ENCODE measurements around the gene CBLN4.

Gene CBLN4

GRCh38 chr20:55947701-55948100 lies 57.6 kb downstream of the CBLN4 start:
- Histone ChIP-seq H3K9ac (ENCODE audit: low read depth in 1 of 2, low read length in 2 of 2) (no peak overlapping the region), H3K27ac (ENCODE audit: low read depth in 2 of 2, low read length in 2 of 2) (no peak overlapping the region)

More at GRCh38 chr20:55947701-55948100, 57.6 kb downstream of the CBLN4 start:
- H3K36me3 ChIP-seq (ENCODE audit: control insufficient read depth in 2 of 2, insufficient read depth in 2 of 2, low read length in 2 of 2): no peaks in the 10 kb centered on the region
- no peaks in the 10 kb centered on the region for H3K9me3 ChIP-seq (ENCODE audit: control insufficient read depth in 2 of 2, low read length in 2 of 2)
- no peaks in the 10 kb centered on the region for H3K27me3 ChIP-seq (ENCODE audit: control insufficient read depth in 2 of 2, insufficient read depth in 2 of 2, low read length in 2 of 2)
- no peaks in the 10 kb centered on the region for H3K4me1 ChIP-seq (ENCODE audit: control insufficient read depth in 2 of 2, insufficient read depth in 2 of 2, low read length in 2 of 2)
- no peak overlapping the region for H3K4me3 ChIP-seq (ENCODE audit: low read length in 2 of 2)

Measured in mucosa of rectum (tissue), 2 donors.